Hepatocyte (in vitro differentiated cells): ENCODE measurements around the gene PSPN. TPM values are rescaled to one million over a fixed set of nuclear protein-coding genes. Genes with fewer than 3 reads are reported as not detected.
A peak's percentile ranks its signal among the peaks of the same experiment; 100 is the strongest.

Experiments used
- DNase-seq: peaks from one replicate; pipeline ENCODE4 v3.0.0-alpha.2; 2016; ENCODE audit warnings: low spot score
- H2AFZ ChIP-seq: fragments of 200-600 bp; sonication (generic); 2 replicates; pipeline ENCODE4 v1.6.0; 2016; ENCODE audit warnings: antibody characterized with exemption, mild to moderate bottlenecking
- H3K27ac ChIP-seq: fragments of 200-600 bp; sonication (generic); 2 replicates; pipeline ENCODE4 v1.5.1; 2016; ENCODE audit warnings: mild to moderate bottlenecking
- H3K27me3 ChIP-seq: fragments of 200-600 bp; sonication (generic); 2 replicates; pipeline ENCODE4 v1.6.1; 2016
- H3K36me3 ChIP-seq: fragments of 200-600 bp; sonication (generic); replicated peaks from 2 replicates; pipeline ENCODE4 v1.5.1; 2016; ENCODE audit warnings: low read depth; ENCODE audit not compliant: insufficient read depth
- H3K4me1 ChIP-seq: fragments of 200-600 bp; sonication (generic); 2 replicates; pipeline ENCODE4 v1.5.1; 2016; ENCODE audit warnings: mild to moderate bottlenecking, moderate library complexity; ENCODE audit not compliant: insufficient read depth
- H3K4me2 ChIP-seq: fragments of 200-600 bp; sonication (generic); 2 replicates; pipeline ENCODE4 v1.6.0; 2016
- H3K4me3 ChIP-seq: fragments of 200-600 bp; sonication (generic); 2 replicates; pipeline ENCODE4 v1.5.1; 2016; ENCODE audit warnings: mild to moderate bottlenecking
- H3K79me2 ChIP-seq: fragments of 200-600 bp; sonication (generic); 2 replicates; pipeline ENCODE4 v1.6.0; 2017; ENCODE audit warnings: mild to moderate bottlenecking
- H3K9me2 ChIP-seq: fragments of 200-600 bp; sonication (generic); replicated peaks from 2 replicates; pipeline ENCODE4 v1.6.0; 2017; ENCODE audit warnings: mild to moderate bottlenecking; ENCODE audit not compliant: insufficient read depth
- H3K9me3 ChIP-seq: fragments of 200-600 bp; sonication (generic); 2 replicates; pipeline ENCODE4 v1.5.1; 2016; ENCODE audit warnings: low read depth, mild to moderate bottlenecking
- H4K20me1 ChIP-seq: fragments of 200-600 bp; sonication (generic); 2 replicates; pipeline ENCODE4 v1.6.0; 2016; ENCODE audit warnings: mild to moderate bottlenecking; ENCODE audit not compliant: insufficient read depth, poor library complexity, severe bottlenecking
- EZH2 ChIP-seq: fragments of 200-600 bp; sonication (generic); IDR thresholded peaks from 2 replicates; pipeline ENCODE4 v1.6.1; 2016; ENCODE audit warnings: antibody characterized with exemption, mild to moderate bottlenecking, borderline replicate concordance
- EZH2phosphoT487 ChIP-seq: fragments of 200-600 bp; sonication (generic); IDR thresholded peaks from one replicate; pipeline ENCODE4 v1.6.1; 2018; ENCODE audit warnings: antibody characterized with exemption, mild to moderate bottlenecking, low read depth, moderate library complexity; ENCODE audit not compliant: unreplicated experiment, severe bottlenecking
- WGBS: methylation state at CpG from one replicate; pipeline ENCODE4 v1.1.6; 2016; ENCODE audit warnings: low lambda C conversion rate; ENCODE audit errors: missing lambda C conversion rate; 5-methylcytosine and 5-hydroxymethylcytosine counted together
- polyA plus RNA-seq: library from polyadenylated mRNA; unstranded; fragments of >200 nt; fragmentation: Nextera tagmentation; extraction: Ambion mirVana; gene quantifications from 2 replicates; pipeline ENCODE4 v1.2.1, GENCODE V29; 2016
- total RNA-seq: library from RNA; depleted of rRNA; stranded (reverse); fragments of >200 nt; gene quantifications from 2 replicates; pipeline ENCODE4 v1.2.3, GENCODE V29; 2014
- TF ChIP-seq, protein P1 (sequence below): fragments of 200-600 bp; sonication (generic); IDR thresholded peaks from 2 replicates; pipeline ENCODE4 v1.5.1; 2016; ENCODE audit warnings: antibody characterized with exemption, mild to moderate bottlenecking; ENCODE audit not compliant: poor library complexity

The PSPN gene
- total and polyA plus RNA-seq, 2 experiments from 2014 or later: 2.7 TPM

DNA sequence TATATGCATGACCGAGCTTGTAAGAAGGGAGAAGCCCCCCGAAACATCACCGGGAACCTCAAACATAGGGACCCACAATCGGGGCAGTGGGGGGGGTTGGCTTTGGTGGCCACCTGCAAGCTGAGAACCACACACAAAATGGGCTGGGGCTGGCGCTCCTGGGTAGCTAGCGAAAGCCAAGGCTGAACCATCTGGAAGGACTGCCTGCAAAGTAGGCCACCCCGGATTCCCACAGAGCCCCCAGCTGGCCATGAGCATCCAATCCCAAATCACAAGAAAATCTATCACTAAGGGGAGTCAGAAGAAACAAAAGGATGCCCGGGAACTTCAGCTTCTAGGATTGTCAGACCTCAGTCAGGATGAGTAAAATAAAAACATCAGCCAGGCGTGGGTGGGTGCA is 2.8 kb upstream of the PSPN start:
- WGBS: 93% methylated on average over 9 of the region's 9 CpGs
- Histone ChIP-seq H3K27me3 (no peaks in the 10 kb centered on the region), H3K4me1 (peaks cover 5% of the 10 kb centered on the region), H4K20me1 (no peaks in the 10 kb centered on the region), H3K9me3 (no peaks in the 10 kb centered on the region), H2AFZ (no peak overlapping the region), H3K4me2 (no peak overlapping the region), H3K36me3 (no peaks in the 10 kb centered on the region), H3K4me3 (no peak overlapping the region), H3K79me2 (peaks cover 3% of the 10 kb centered on the region), H3K27ac (peak overlapping the region; percentile 40), H3K9me2 (no peaks in the 10 kb centered on the region)
- no peak for DNase-seq
- TF ChIP-seq EZH2phosphoT487: no peak
- TF ChIP-seq, protein P1, sequence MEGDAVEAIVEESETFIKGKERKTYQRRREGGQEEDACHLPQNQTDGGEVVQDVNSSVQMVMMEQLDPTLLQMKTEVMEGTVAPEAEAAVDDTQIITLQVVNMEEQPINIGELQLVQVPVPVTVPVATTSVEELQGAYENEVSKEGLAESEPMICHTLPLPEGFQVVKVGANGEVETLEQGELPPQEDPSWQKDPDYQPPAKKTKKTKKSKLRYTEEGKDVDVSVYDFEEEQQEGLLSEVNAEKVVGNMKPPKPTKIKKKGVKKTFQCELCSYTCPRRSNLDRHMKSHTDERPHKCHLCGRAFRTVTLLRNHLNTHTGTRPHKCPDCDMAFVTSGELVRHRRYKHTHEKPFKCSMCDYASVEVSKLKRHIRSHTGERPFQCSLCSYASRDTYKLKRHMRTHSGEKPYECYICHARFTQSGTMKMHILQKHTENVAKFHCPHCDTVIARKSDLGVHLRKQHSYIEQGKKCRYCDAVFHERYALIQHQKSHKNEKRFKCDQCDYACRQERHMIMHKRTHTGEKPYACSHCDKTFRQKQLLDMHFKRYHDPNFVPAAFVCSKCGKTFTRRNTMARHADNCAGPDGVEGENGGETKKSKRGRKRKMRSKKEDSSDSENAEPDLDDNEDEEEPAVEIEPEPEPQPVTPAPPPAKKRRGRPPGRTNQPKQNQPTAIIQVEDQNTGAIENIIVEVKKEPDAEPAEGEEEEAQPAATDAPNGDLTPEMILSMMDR: no peak
- TF ChIP-seq EZH2: no peak

DNA sequence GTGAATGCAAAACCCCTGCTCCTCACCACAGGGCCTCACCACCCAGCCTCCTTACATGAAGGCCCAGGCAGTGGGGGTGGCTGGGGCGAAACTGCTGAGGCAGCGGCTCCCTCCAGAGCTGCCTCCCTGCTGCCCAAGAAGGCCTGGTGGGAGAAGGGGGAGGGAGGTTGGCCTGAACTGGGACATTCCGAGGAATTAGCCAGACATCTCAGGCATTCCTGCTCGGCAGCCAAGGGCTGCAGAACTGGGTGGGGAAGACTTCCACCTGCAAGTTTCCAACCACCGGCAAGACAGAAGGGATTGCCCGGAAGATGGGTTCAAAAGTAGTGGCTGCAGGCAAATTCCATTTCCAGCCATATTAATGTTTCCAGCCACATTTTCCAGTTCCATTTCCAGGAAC is 2.3 kb upstream of the PSPN start:
- Histone ChIP-seq H4K20me1 (no peaks in the 10 kb centered on the region), H3K9me2 (no peaks in the 10 kb centered on the region), H3K36me3 (no peaks in the 10 kb centered on the region), H3K27me3 (no peaks in the 10 kb centered on the region), H3K4me1 (peaks cover 5% of the 10 kb centered on the region), H3K27ac (peak overlapping the region; percentile 55), H3K4me3 (no peak overlapping the region), H3K79me2 (peaks cover 3% of the 10 kb centered on the region), H3K9me3 (no peaks in the 10 kb centered on the region), H2AFZ (no peak overlapping the region), H3K4me2 (no peak overlapping the region)
- TF ChIP-seq EZH2: no peak
- WGBS: 43% methylated on average over 6 of the region's 6 CpGs
- DNase-seq: peak; percentile 63

DNA sequence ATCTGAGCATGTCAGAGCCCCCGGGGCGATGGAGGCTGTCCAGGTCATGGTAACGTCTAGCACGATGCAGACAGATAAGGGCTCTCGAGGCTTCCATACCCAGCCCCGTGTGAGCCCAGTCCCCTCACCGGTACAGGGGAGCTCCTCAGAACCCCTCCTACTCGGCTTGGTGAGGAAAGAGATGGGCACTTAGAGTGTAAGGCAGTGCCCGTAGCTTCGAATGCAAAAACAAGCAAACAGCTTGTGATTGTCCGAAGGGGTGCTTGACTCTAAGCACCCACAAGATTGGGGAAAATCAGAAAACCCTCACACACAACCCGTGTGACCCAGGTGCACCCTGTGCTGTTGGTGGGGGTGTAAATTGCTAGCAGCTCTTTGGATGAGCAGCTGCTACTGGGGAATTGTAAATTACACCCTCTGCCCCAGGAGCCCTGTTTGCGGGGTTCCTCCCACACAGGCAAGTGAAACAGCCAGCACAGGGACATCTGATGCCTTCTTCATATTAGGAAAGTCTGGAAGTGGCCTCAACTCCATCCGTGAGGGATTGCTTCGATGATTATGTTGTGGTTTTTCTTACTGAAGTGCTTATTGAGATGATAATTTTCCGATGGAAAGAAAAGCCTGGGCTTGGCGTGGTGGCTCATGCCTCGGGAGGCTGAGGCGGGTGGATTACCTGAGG is 918 bp upstream of the PSPN start:
- TF ChIP-seq EZH2 (no peak), EZH2phosphoT487 (no peak)
- TF ChIP-seq, protein P1: no peak
- no peaks in the 10 kb centered on the region for H3K9me3 ChIP-seq
- H2AFZ ChIP-seq: no peak overlapping the region
- H3K27ac ChIP-seq: no peak overlapping the region
- H3K27me3 ChIP-seq: no peaks in the 10 kb centered on the region
- WGBS: 80% methylated on average over 19 of the region's 19 CpGs
- H4K20me1 ChIP-seq: no peaks in the 10 kb centered on the region
- no peaks in the 10 kb centered on the region for H3K9me2 ChIP-seq
- H3K4me3 ChIP-seq: no peak overlapping the region
- no peak overlapping the region for H3K4me2 ChIP-seq
- no peaks in the 10 kb centered on the region for H3K36me3 ChIP-seq
- H3K79me2 ChIP-seq: peaks cover 3% of the 10 kb centered on the region
- H3K4me1 ChIP-seq: peaks cover 5% of the 10 kb centered on the region
- DNase-seq: no peak

DNA sequence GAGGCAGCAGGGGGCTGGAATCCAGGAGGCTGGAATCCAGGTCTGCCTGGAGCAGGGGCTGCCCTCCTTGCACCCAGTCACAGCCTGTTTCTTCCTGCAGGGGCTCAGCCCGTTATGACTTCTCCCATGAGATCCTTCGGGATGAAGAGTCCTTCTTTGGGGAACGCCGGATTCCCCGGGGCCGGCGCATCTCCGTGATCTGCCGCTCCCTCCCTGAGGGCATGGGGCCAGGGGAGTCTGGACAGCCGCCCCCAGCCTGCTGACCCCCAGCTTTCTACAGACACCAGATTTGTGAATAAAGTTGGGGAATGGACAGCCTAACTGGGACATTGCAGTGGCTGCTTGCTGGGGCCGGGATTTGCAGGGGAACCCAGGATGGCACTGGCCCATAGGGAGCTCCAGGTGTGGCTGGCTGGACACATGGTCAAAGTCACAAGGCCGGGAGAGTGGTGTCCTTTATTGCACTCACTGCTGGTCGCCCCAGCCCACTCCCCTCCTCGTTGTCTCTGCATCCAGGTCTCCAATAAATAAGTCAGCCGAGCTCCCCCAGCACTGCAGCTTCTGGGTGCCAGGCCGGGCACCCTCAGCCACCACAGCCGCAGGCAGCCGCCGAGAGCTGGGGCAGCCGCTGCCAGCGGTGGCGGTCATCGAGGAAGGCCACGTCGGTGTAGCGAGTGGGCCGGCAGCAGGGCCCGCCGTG is 872 bp downstream of the PSPN start:
- TF ChIP-seq EZH2phosphoT487: no peak
- no peak for TF ChIP-seq EZH2
- TF ChIP-seq, protein P1: no peak
- Histone ChIP-seq H3K4me1 (peaks cover 5% of the 10 kb centered on the region), H3K4me2 (no peak overlapping the region), H3K27ac (no peak overlapping the region), H3K9me3 (no peaks in the 10 kb centered on the region), H3K4me3 (no peak overlapping the region), H2AFZ (no peak overlapping the region), H4K20me1 (no peaks in the 10 kb centered on the region), H3K27me3 (no peaks in the 10 kb centered on the region), H3K9me2 (no peaks in the 10 kb centered on the region), H3K36me3 (no peaks in the 10 kb centered on the region), H3K79me2 (peaks cover 3% of the 10 kb centered on the region)
- no peak for DNase-seq
- WGBS: 95% methylated on average over 24 of the region's 29 CpGs
